IMR-90 (cell line): ENCODE results near the gene PROX2. TPM values are rescaled to one million over a fixed set of nuclear protein-coding genes. Genes with fewer than 3 reads are reported as not detected.

Experiments
- ATAC-seq: fragments of 200-7000 bp; cut with Tn5 transposase; 2 replicates; pipeline ENCODE4 v1.9.1; 2020; ENCODE audit warnings: low read depth, mild to moderate bottlenecking, moderate library complexity
- BruUV-seq: library from RNA; stranded (reverse); fragments of 400-500 nt; replicated peaks from 2 replicates; lab custom pipeline; 2021; lab: Mats Ljungman, UMichigan
- CTCF ChIA-PET: fragments of 300-600 bp; formaldehyde crosslinking; extraction: SDS; loops from one replicate; lab custom pipeline; 2021; ENCODE audit warnings: antibody characterized with exemption; lab: Yijun Ruan, JAX
- POLR2A ChIA-PET: fragments of 300-600 bp; sonication (Branson Sonifier 250); formaldehyde crosslinking; loops from one replicate; lab custom pipeline; 2022; ENCODE audit warnings: antibody characterized with exemption; ENCODE audit not compliant: unreplicated experiment; lab: Charles Lee
- DNase-seq: peaks from one replicate; pipeline ENCODE4 v3.0.0; 2013
- H2AFZ ChIP-seq: replicated peaks from 2 replicates; pipeline ENCODE3; 2013; ENCODE audit warnings: low read length, mild to moderate bottlenecking; ENCODE audit not compliant: poor library complexity
- H2AK5ac ChIP-seq: 2 replicates; pipeline ENCODE4 v1.6.1; 2013; ENCODE audit warnings: low read depth, low read length, inconsistent platforms
- H2AK9ac ChIP-seq: replicated peaks from 2 replicates; pipeline ENCODE3; 2013; ENCODE audit warnings: mild to moderate bottlenecking, low read depth, low read length, moderate library complexity; ENCODE audit not compliant: poor library complexity
- H2BK120ac ChIP-seq: 2 replicates; pipeline ENCODE4 v1.6.1; 2013; ENCODE audit warnings: low read depth, low read length, inconsistent platforms
- H2BK15ac ChIP-seq: 3 replicates; pipeline ENCODE4 v1.6.1; 2013; ENCODE audit warnings: low read depth, low read length, inconsistent platforms
- H2BK20ac ChIP-seq: 2 replicates; pipeline ENCODE4 v1.6.1; 2013; ENCODE audit warnings: low read depth, mild to moderate bottlenecking, inconsistent platforms, low read length, moderate library complexity
- H2BK5ac ChIP-seq: 2 replicates; pipeline ENCODE4 v1.6.1; 2013; ENCODE audit warnings: mild to moderate bottlenecking, low read depth, low read length, inconsistent platforms; ENCODE audit not compliant: poor library complexity, severe bottlenecking
- H3K14ac ChIP-seq: replicated peaks from 2 replicates; pipeline ENCODE4 v1.6.1; 2013; ENCODE audit warnings: low read depth, low read length, inconsistent platforms
- H3K18ac ChIP-seq: 2 replicates; pipeline ENCODE4 v1.6.1; 2013; ENCODE audit warnings: low read depth, low read length, control low read depth
- H3K23ac ChIP-seq: 2 replicates; pipeline ENCODE4 v1.6.1; 2013; ENCODE audit warnings: low read depth, low read length, inconsistent platforms
- H3K27ac ChIP-seq: 2 replicates; pipeline ENCODE4 v1.5.1; 2013; ENCODE audit warnings: mild to moderate bottlenecking, control low read depth, low read length; ENCODE audit not compliant: insufficient read depth
- H3K27me3 ChIP-seq: 2 replicates; pipeline ENCODE4 v1.6.1; 2013; ENCODE audit warnings: low read length; ENCODE audit not compliant: control insufficient read depth, insufficient read depth
- H3K36me3 ChIP-seq: 2 replicates; pipeline ENCODE4 v1.6.1; 2013; ENCODE audit warnings: low read length, mixed read lengths; ENCODE audit not compliant: control insufficient read depth, insufficient read depth
- H3K4ac ChIP-seq: 2 replicates; pipeline ENCODE4 v1.6.1; 2013; ENCODE audit warnings: low read depth, low read length, inconsistent platforms
- H3K4me1 ChIP-seq: 2 replicates; pipeline ENCODE4 v1.6.1; 2013; ENCODE audit warnings: low read length, mixed read lengths; ENCODE audit not compliant: control insufficient read depth, insufficient read depth
- H3K4me2 ChIP-seq: 2 replicates; pipeline ENCODE4 v1.6.1; 2013; ENCODE audit warnings: low read depth, mild to moderate bottlenecking, control low read depth, low read length, moderate library complexity
- H3K4me3 ChIP-seq: 2 replicates; pipeline ENCODE4 v1.5.1; 2013; ENCODE audit warnings: low read depth, mild to moderate bottlenecking, control low read depth, low read length, moderate library complexity; ENCODE audit not compliant: insufficient read depth
- H3K56ac ChIP-seq: 2 replicates; pipeline ENCODE4 v1.6.1; 2013; ENCODE audit warnings: low read length, inconsistent platforms; ENCODE audit not compliant: insufficient read depth; ENCODE audit errors: extremely low read depth
- H3K79me1 ChIP-seq, 2 experiments: 2 replicates each; pipeline ENCODE4 v1.6.1; 2013; ENCODE audit warnings: low read length in 2 of 2, inconsistent platforms in 1 of 2, low read depth in 1 of 2
- H3K9ac ChIP-seq: 2 replicates; pipeline ENCODE4 v1.6.1; 2013; ENCODE audit warnings: low read depth, low read length, control low read depth
- H3K9me1 ChIP-seq: 2 replicates; pipeline ENCODE4 v1.6.1; 2013; ENCODE audit warnings: low read length, inconsistent platforms; ENCODE audit not compliant: insufficient read depth
- H3K9me3 ChIP-seq: 2 replicates; pipeline ENCODE4 v1.6.1; 2013; ENCODE audit warnings: low read length; ENCODE audit not compliant: control insufficient read depth, insufficient read depth
- H4K20me1 ChIP-seq: 2 replicates; pipeline ENCODE4 v1.6.1; 2013; ENCODE audit warnings: low read length, inconsistent platforms; ENCODE audit not compliant: insufficient read depth
- H4K5ac ChIP-seq: 2 replicates; pipeline ENCODE4 v1.6.1; 2013; ENCODE audit warnings: mild to moderate bottlenecking, low read depth, low read length, control low read depth
- H4K8ac ChIP-seq, 2 experiments: 2 replicates each; pipeline ENCODE4 v1.6.1; 2013; ENCODE audit warnings: low read depth in 2 of 2, low read length in 2 of 2, control low read depth in 1 of 2, inconsistent platforms in 1 of 2
- H4K91ac ChIP-seq: 2 replicates; pipeline ENCODE4 v1.6.1; 2013; ENCODE audit warnings: low read depth, low read length, inconsistent platforms; ENCODE audit not compliant: insufficient read depth
- CEBPB ChIP-seq: IDR thresholded peaks from 2 replicates; pipeline ENCODE4 v1.6.1; 2012; ENCODE audit warnings: low read depth, low read length, improper control_type of control experiment
- CHD1 ChIP-seq: IDR thresholded peaks from 2 replicates; pipeline ENCODE4 v1.6.1; 2012; ENCODE audit warnings: low read depth, low read length, improper control_type of control experiment
- FOS ChIP-seq: fragments of 150-350 bp; IDR thresholded peaks from 2 replicates; pipeline ENCODE4 v1.6.1; 2016; ENCODE audit warnings: low read depth, low read length
- MAFK ChIP-seq: IDR thresholded peaks from 2 replicates; pipeline ENCODE4 v1.6.1; 2012; ENCODE audit warnings: low read depth, low read length, improper control_type of control experiment
- MAZ ChIP-seq: IDR thresholded peaks from 2 replicates; pipeline ENCODE4 v1.6.1; 2012; ENCODE audit warnings: low read depth, mild to moderate bottlenecking, low read length, improper control_type of control experiment, moderate library complexity, borderline replicate concordance
- POLR2A ChIP-seq: IDR thresholded peaks from 2 replicates; pipeline ENCODE4 v1.6.1; 2012; ENCODE audit warnings: mild to moderate bottlenecking, low read depth, low read length
- RFX5 ChIP-seq: IDR thresholded peaks from 2 replicates; pipeline ENCODE4 v1.8.0; 2012; ENCODE audit warnings: low read depth, mild to moderate bottlenecking, low read length, moderate library complexity
- WGBS, 2 experiments: methylation state at CpG; one replicate each; pipeline versions ENCODE4 v1.1.5 to v1.1.7; 2013; ENCODE audit warnings: missing lambda C conversion rate in 2 of 2; ENCODE audit not compliant: insufficient read length in 1 of 2; ENCODE audit errors: extremely low coverage in 2 of 2; 5-methylcytosine and 5-hydroxymethylcytosine counted together
- dilution Hi-C: fragments of 300-500 bp; cut with HindIII; formaldehyde crosslinking; loops from one replicate; pipeline ENCODE4 v1.14.3; 2018; ENCODE audit warnings: low sequenced_read_pairs; ENCODE audit not compliant: unreplicated experiment
- in situ Hi-C: fragments of 300-500 bp; cut with MboI; formaldehyde crosslinking; loops from 3 replicates; pipeline ENCODE4 v1.14.3; 2019; ENCODE audit warnings: low sequenced_read_pairs, inconsistent platforms, mixed read lengths
- intact Hi-C: fragments of 100-400 bp; cut with micrococcal nuclease; formaldehyde crosslinking; loops from 2 replicates; pipeline ENCODE4 v1.10.0; 2022
- polyA plus RNA-seq, 3 experiments: library from polyadenylated mRNA; depleted of rRNA; stranded (reverse); fragments of >200 nt; gene quantifications; 2 replicates each; pipeline ENCODE4 v1.2.3, GENCODE V29; 2012; ENCODE audit warnings: low replicate concordance in 1 of 3
- total RNA-seq: library from RNA; depleted of rRNA; stranded (reverse); fragments of >200 nt; gene quantifications from 2 replicates; pipeline ENCODE4 v1.2.3, GENCODE V29; 2012
- TF ChIP-seq, protein P1 (sequence below): fragments of 150-350 bp; IDR thresholded peaks from 2 replicates; pipeline ENCODE4 v1.6.1; 2017; ENCODE audit warnings: mild to moderate bottlenecking, antibody characterized with exemption, low read length, low read depth
- TF ChIP-seq, protein P2 (sequence below): fragments of 150-350 bp; IDR thresholded peaks from 2 replicates; pipeline ENCODE4 v1.6.1; 2016; ENCODE audit warnings: low read depth, mild to moderate bottlenecking, low read length, moderate library complexity, borderline replicate concordance

The PROX2 gene
- total and polyA plus RNA-seq, 2 of the 4 experiments (the other 2 are of a cell fraction), result not detected

DNA sequence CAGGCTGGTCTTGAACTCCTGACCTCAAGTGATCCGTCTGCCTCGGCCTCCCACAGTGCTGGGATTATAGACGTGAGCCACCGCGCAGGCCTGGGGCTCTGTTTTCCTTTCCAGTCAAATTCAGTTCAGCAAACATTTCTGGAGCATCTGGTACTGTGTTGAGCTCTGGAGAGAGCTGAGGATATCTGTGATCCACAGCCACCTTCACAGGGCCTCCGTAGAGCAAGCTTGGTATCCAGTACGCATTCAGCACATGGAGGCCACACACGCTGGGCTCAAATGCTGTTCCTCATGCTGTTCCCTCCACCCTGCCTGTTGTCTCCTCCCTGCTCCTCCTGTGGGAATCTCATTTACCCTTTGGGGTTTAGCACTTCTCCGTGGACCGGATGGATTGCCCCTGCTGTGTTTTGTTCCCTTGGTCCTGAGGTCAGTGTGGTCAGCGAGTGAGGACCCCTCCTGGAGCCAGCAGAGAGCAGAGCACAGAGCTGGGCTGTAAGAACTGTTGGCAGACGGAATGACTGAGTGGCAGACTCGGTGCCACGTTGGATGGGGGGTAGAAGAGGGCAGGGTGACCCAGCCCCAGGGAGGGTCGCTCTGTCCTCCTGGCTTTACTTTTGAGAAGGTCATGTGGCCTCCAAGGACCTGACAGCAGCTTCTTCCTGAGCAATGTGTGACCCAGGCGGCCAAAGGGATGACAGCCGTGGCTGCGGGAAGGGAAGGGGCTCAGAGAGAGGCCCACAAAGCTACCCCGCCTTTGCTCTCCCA, 46.2 kb upstream of the PROX2 start:
- TF ChIP-seq, protein P1, sequence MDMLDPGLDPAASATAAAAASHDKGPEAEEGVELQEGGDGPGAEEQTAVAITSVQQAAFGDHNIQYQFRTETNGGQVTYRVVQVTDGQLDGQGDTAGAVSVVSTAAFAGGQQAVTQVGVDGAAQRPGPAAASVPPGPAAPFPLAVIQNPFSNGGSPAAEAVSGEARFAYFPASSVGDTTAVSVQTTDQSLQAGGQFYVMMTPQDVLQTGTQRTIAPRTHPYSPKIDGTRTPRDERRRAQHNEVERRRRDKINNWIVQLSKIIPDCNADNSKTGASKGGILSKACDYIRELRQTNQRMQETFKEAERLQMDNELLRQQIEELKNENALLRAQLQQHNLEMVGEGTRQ, result no peak
- no peak for TF ChIP-seq MAZ
- TF ChIP-seq, protein P2, sequence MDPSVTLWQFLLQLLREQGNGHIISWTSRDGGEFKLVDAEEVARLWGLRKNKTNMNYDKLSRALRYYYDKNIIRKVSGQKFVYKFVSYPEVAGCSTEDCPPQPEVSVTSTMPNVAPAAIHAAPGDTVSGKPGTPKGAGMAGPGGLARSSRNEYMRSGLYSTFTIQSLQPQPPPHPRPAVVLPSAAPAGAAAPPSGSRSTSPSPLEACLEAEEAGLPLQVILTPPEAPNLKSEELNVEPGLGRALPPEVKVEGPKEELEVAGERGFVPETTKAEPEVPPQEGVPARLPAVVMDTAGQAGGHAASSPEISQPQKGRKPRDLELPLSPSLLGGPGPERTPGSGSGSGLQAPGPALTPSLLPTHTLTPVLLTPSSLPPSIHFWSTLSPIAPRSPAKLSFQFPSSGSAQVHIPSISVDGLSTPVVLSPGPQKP, result no peak
- no peak for TF ChIP-seq POLR2A
- TF ChIP-seq FOS, result no peak
- TF ChIP-seq RFX5, result no peak
- no peak for TF ChIP-seq CHD1
- TF ChIP-seq CEBPB, result no peak
- TF ChIP-seq MAFK, result no peak
- Histone ChIP-seq H3K56ac (no peak overlapping the region), H3K18ac (no peak overlapping the region), H3K36me3 (no peaks in the 10 kb centered on the region), H3K27me3 (no peaks in the 10 kb centered on the region; the same call in 1 of the 2 replicates), H3K4ac (no peak overlapping the region), H3K9me1 (0 out of 2 replicates have a peak, but pooled peaks cover 2% of the 10 kb centered on the region), H2BK20ac (no peak overlapping the region), H4K20me1 (no peaks in the 10 kb centered on the region), H4K91ac (no peak overlapping the region), H3K4me1 (peaks cover 3% of the 10 kb centered on the region; the same call in 1 of the 2 replicates), H3K4me2 (no peak overlapping the region), H2AK9ac (no peak overlapping the region), H3K9ac (no peak overlapping the region), H2BK120ac (no peak overlapping the region), H4K8ac (no peak overlapping the region), H4K5ac (no peak overlapping the region), H3K23ac (no peak overlapping the region), H2AFZ (peak overlapping the region; percentile 88), H3K4me3 (no peak overlapping the region), H3K14ac (no peak overlapping the region), H2BK15ac (no peak overlapping the region), H3K27ac (no peak overlapping the region), H2BK5ac (no peak overlapping the region), H3K79me1 (no peaks in the 10 kb centered on the region), H2AK5ac (no peak overlapping the region), H3K9me3 (no peaks in the 10 kb centered on the region)
- in situ Hi-C loops, result no loop called here
- dilution Hi-C loops, result no loop called here
- CTCF ChIA-PET, result interaction anchor here (0.6 to 1.5 kb wide), 2 partner anchors 16 to 100 kb away, joined by 3 read pairs; no protein-coding TSS in a partner anchor
- POLR2A ChIA-PET, result interaction anchor here (0.6 kb wide), 1 partner anchor 11 kb away, joined by 4 read pairs; no protein-coding TSS in a partner anchor
- WGBS, 2 experiments, result 80% methylated on average over 10 of the region's 19 CpGs; no CpG with 5 or more reads in 1 of the 2 experiments
- no peak for DNase-seq
- ATAC-seq, result no peak
- intact Hi-C loops, result no loop called here
- no TSS peak for BruUV-seq
